SK-N-SH treated with all-trans-retinoic acid at 6 μM for 48 hours (cell line): ENCODE data around the gene TMEM120B.

Experiments used
- ARNTL ChIP-seq: fragments of 450-650 bp; formaldehyde crosslinking; IDR thresholded peaks from 2 replicates; pipeline ENCODE4 v1.5.0; 2020; ENCODE audit warnings: low read depth, mild to moderate bottlenecking, moderate library complexity, borderline replicate concordance
- CSDC2 ChIP-seq: fragments of 250-450 bp; sonication (Bioruptor Pico); IDR thresholded peaks from 2 replicates; pipeline ENCODE4 v1.5.0; 2020; ENCODE audit warnings: mild to moderate bottlenecking, moderate library complexity
- POU6F1 ChIP-seq: fragments of 250-450 bp; sonication (Bioruptor Pico); IDR thresholded peaks from 2 replicates; pipeline ENCODE4 v1.8.0; 2021; ENCODE audit warnings: low read depth, mild to moderate bottlenecking, moderate library complexity, borderline replicate concordance
- ZFP30 ChIP-seq: fragments of 450-650 bp; formaldehyde crosslinking; IDR thresholded peaks from 2 replicates; pipeline ENCODE4 v1.5.0; 2022; ENCODE audit warnings: mild to moderate bottlenecking, moderate library complexity
- ZNF8 ChIP-seq: fragments of 450-650 bp; formaldehyde crosslinking; IDR thresholded peaks from 2 replicates; pipeline ENCODE4 v1.5.0; 2020; ENCODE audit warnings: mild to moderate bottlenecking, moderate library complexity

GRCh38 chr12:121719926-121720414 lies 7.4 kb downstream of the TMEM120B start:
- no peak for TF ChIP-seq ARNTL (CRISPR knock-in tag)
- TF ChIP-seq CSDC2 (CRISPR knock-in tag) = no peak
- no peak for TF ChIP-seq ZFP30 (CRISPR knock-in tag)
- TF ChIP-seq ZNF8 (CRISPR knock-in tag) = no peak
- TF ChIP-seq POU6F1 (CRISPR knock-in tag) = no peak
